ENCODE data around the gene SPTBN2. TPM values are rescaled to one million over a fixed set of nuclear protein-coding genes. Genes with fewer than 3 reads are reported as not detected.
"Not testable (repeated sequence)": the region's sequence is repeated elsewhere in the genome, so short reads cannot be mapped to it uniquely, and the experiment has no call there.

Gene SPTBN2
- total RNA-seq, 1 experiment from 2014 or later: under 0.01 TPM

- DNase-seq (ENCODE audit: low read depth): not testable (repeated sequence)
Measured at GRCh38 chr11:66724167-66724566, 4.8 kb downstream of the SPTBN2 start.

GRCh38 chr11:66723693-66724092 is 5.3 kb downstream of the SPTBN2 start:
- no peak for DNase-seq (ENCODE audit: low read depth)

GRCh38 chr11:66722745-66723651 is 6.0 kb downstream of the SPTBN2 start:
- DNase-seq (ENCODE audit: low read depth): no peak

- DNase-seq (ENCODE audit: low read depth): no peak
Measured at GRCh38 chr11:66721939-66722338, 7.1 kb downstream of the SPTBN2 start.

- no peak for DNase-seq (ENCODE audit: low read depth)
Measured at GRCh38 chr11:66720899-66721470, 8.0 kb downstream of the SPTBN2 start.

GRCh38 chr11:66720223-66720898 is 8.7 kb downstream of the SPTBN2 start:
- peak; percentile 80 for DNase-seq (ENCODE audit: low read depth)

- DNase-seq (ENCODE audit: low read depth): no peak
Measured at GRCh38 chr11:66719111-66719872, 9.7 kb downstream of the SPTBN2 start.

- DNase-seq (ENCODE audit: low read depth): no peak
Measured at GRCh38 chr11:66718320-66718971, 10.6 kb downstream of the SPTBN2 start.

- no peak for DNase-seq (ENCODE audit: low read depth)
Measured at GRCh38 chr11:66717925-66718319, 11.1 kb downstream of the SPTBN2 start.

- no peak for DNase-seq (ENCODE audit: low read depth)
Measured at GRCh38 chr11:66716996-66717395, 12.0 kb downstream of the SPTBN2 start.

GRCh38 chr11:66715346-66716085 is 13.5 kb downstream of the SPTBN2 start:
- no peak for DNase-seq (ENCODE audit: low read depth)

- DNase-seq (ENCODE audit: low read depth): no peak
Measured at GRCh38 chr11:66713746-66714480, 15.1 kb downstream of the SPTBN2 start.

GRCh38 chr11:66710384-66710930 is 18.6 kb downstream of the SPTBN2 start:
- DNase-seq (ENCODE audit: low read depth): no peak

GRCh38 chr11:66708701-66709100 is 20.3 kb downstream of the SPTBN2 start:
- no peak for DNase-seq (ENCODE audit: low read depth)

GRCh38 chr11:66708094-66708493 is 20.9 kb downstream of the SPTBN2 start:
- no peak for DNase-seq (ENCODE audit: low read depth)

GRCh38 chr11:66707486-66707885 is 21.5 kb downstream of the SPTBN2 start:
- DNase-seq (ENCODE audit: low read depth): no peak

GRCh38 chr11:66706989-66707388 is 22.0 kb downstream of the SPTBN2 start:
- no peak for DNase-seq (ENCODE audit: low read depth)

GRCh38 chr11:66705587-66706335 is 23.3 kb downstream of the SPTBN2 start:
- no peak for DNase-seq (ENCODE audit: low read depth)

Data from RPMI7951 (cell line).